Fibroblast of lung (primary cell): ENCODE measurements around the gene MRPL48.

Source experiments
- CTCF ChIP-seq, 2 donors: IDR thresholded peaks in 1 of 2; conservative IDR thresholded peaks in 1 of 2; 1 replicate in 1 of 2; 2 replicates in 1 of 2; pipeline ENCODE4 v1.5.1; 2011 to 2012; ENCODE audit warnings: low read length in 2 of 2, control low read depth in 1 of 2, inconsistent platforms in 1 of 2, low read depth in 1 of 2, mild to moderate bottlenecking in 1 of 2
- EZH2 ChIP-seq: IDR thresholded peaks from 2 replicates; pipeline ENCODE4 v1.5.1; 2012; ENCODE audit warnings: low read length, control low read depth, mild to moderate bottlenecking; ENCODE audit errors: missing control alignments

- TF ChIP-seq CTCF (conservative IDR thresholded peaks at IDR 0.05 in 1 of 2, IDR thresholded peaks at IDR 0.05 in 1 of 2; ENCODE audit: low read depth in 1 of 2, low read length in 2 of 2) (no peak), EZH2 (no peak)
These were observed 114.6 kb downstream of the MRPL48 start for GRCh38 chr11:73902303-73902702.
